Activated B cell treated with CpG ODN at 0.5 μM for 24 hours (primary cell): ENCODE measurements around the gene TRERF1. TPM values are rescaled to one million over a fixed set of nuclear protein-coding genes. Genes with fewer than 3 reads are reported as not detected.

Experiments
- ATAC-seq: fragments of 200-7000 bp; cut with Tn5 transposase; one replicate; pipeline ENCODE4 v1.10.0; 2021; ENCODE audit warnings: low read depth, mild to moderate bottlenecking, moderate library complexity
- CTCF ChIA-PET: fragments of 350-600 bp; sonication (Branson Sonifier 250); formaldehyde crosslinking; loops from one replicate; lab custom pipeline; 2021; ENCODE audit warnings: antibody characterized with exemption; lab: Charles Lee
- POLR2A ChIA-PET: fragments of 350-600 bp; sonication (Branson Sonifier 250); formaldehyde crosslinking; loops from one replicate; lab custom pipeline; 2021; ENCODE audit warnings: antibody characterized with exemption; lab: Charles Lee
- DNase-seq: peaks from one replicate; pipeline ENCODE4 v3.0.0; 2022
- H3K27ac Mint-ChIP-seq: one replicate; pipeline ENCODE4 v1.8.0; 2020; ENCODE audit warnings: mixed read lengths
- H3K27me3 Mint-ChIP-seq: one replicate; pipeline ENCODE4 v1.8.0; 2021; ENCODE audit warnings: mixed read lengths
- H3K36me3 Mint-ChIP-seq: one replicate; pipeline ENCODE4 v1.8.0; 2021; ENCODE audit warnings: low read depth, mixed read lengths
- H3K4me1 Mint-ChIP-seq: one replicate; pipeline ENCODE4 v1.8.0; 2021; ENCODE audit warnings: mixed read lengths
- H3K4me3 Mint-ChIP-seq: one replicate; pipeline ENCODE4 v1.8.0; 2020; ENCODE audit warnings: mild to moderate bottlenecking, mixed read lengths
- H3K9me3 Mint-ChIP-seq: one replicate; pipeline ENCODE4 v1.8.0; 2020; ENCODE audit warnings: mixed read lengths
- CTCF ChIP-seq: fragments of 200-600 bp; IDR thresholded peaks from one replicate; pipeline ENCODE4 v1.8.0; 2022; ENCODE audit warnings: antibody characterized with exemption, mild to moderate bottlenecking
- intact Hi-C: fragments of 100-400 bp; cut with micrococcal nuclease; formaldehyde crosslinking; loops from one replicate; pipeline ENCODE4 v1.15.1; 2024
- total RNA-seq: library from RNA; stranded (reverse); gene quantifications from 2 replicates; pipeline ENCODE4 v1.2.3, GENCODE V29; 2022

Gene TRERF1
- total RNA-seq, 1 donor from 2014 or later: 4.1 TPM

GRCh38 chr6:42224222-42225028 is 227.3 kb downstream of the TRERF1 start:
- no peaks in the 10 kb centered on the region for H3K27me3 Mint-ChIP-seq
- H3K27ac Mint-ChIP-seq: peak overlapping the region; percentile 88
- DNase-seq (no peak), ATAC-seq (peak; percentile 91)
- H3K4me3 Mint-ChIP-seq: peak overlapping the region; percentile 72
- peaks cover 13% of the 10 kb centered on the region for H3K4me1 Mint-ChIP-seq
- POLR2A ChIA-PET: interaction anchor here (0.7 to 1.4 kb wide), 5 partner anchors 12 to 829 kb away, joined by 3 to 8 read pairs (median 6); partner anchors contain the start of genes CUL7, RPL7L1 and TAF8
- intact Hi-C loops: no loop called here
- H3K36me3 Mint-ChIP-seq: no peaks in the 10 kb centered on the region
- no peaks in the 10 kb centered on the region for H3K9me3 Mint-ChIP-seq
- CTCF ChIA-PET: interaction anchor here (0.8 to 1.4 kb wide), 2 partner anchors 9 to 323 kb away, joined by 3 to 4 read pairs; no protein-coding TSS in a partner anchor
- TF ChIP-seq CTCF: no peak

DNA sequence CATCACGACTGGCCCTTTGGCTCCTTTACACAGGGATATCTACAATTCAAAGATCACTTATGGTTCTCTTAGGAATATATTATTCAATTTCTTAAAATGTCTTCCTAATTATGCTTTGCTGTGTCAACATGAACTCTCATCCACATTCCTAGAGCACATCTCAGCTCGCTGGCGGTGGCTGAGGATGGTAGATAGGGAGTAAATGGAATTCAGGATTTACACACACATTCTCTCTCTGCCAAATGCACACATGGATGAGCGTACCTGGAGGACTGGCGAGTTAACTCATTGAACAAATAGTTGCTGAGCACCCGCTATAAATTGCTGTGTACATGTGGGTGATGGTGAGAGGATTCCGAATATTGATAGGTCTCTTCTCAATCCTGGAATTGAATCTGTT is 229.3 kb downstream of the TRERF1 start:
- H3K4me1 Mint-ChIP-seq: peaks cover 19% of the 10 kb centered on the region
- peaks cover 3% of the 10 kb centered on the region for H3K36me3 Mint-ChIP-seq
- no peak for TF ChIP-seq CTCF
- intact Hi-C loops: no loop called here
- no peaks in the 10 kb centered on the region for H3K9me3 Mint-ChIP-seq
- H3K27me3 Mint-ChIP-seq: no peaks in the 10 kb centered on the region
- no peak overlapping the region for H3K27ac Mint-ChIP-seq
- ChIA-PET CTCF (no interaction called here), POLR2A (no interaction called here)
- DNase-seq (no peak), ATAC-seq (no peak)
- no peak overlapping the region for H3K4me3 Mint-ChIP-seq

DNA sequence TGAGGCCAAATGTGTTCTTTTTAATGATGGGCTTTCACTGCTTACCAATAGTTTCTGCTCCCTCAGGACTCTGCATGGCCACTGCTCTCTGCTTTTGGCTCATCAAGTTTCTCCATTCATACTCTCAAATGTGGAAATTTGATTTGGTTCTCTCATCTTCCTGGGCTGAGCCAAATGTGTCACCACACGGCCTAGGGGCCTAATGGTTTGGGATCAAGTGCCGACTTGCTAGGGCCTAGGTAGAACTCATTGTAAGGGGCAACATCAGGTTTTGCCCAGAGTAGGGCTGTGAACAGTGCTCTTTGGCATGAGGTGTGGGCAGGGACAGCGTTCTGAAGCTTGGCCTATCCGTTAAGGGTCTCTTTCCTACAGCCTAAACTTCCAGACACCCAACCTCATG is 230.2 kb downstream of the TRERF1 start:
- TF ChIP-seq CTCF: no peak
- POLR2A ChIA-PET: no interaction called here
- peaks cover 5% of the 10 kb centered on the region for H3K36me3 Mint-ChIP-seq
- no peaks in the 10 kb centered on the region for H3K27me3 Mint-ChIP-seq
- H3K4me1 Mint-ChIP-seq: peaks cover 24% of the 10 kb centered on the region
- ATAC-seq: no peak
- no peak for DNase-seq
- H3K4me3 Mint-ChIP-seq: no peak overlapping the region
- no peak overlapping the region for H3K27ac Mint-ChIP-seq
- intact Hi-C loops: no loop called here
- CTCF ChIA-PET: no interaction called here
- no peaks in the 10 kb centered on the region for H3K9me3 Mint-ChIP-seq

GRCh38 chr6:42220807-42221206 is 230.9 kb downstream of the TRERF1 start:
- ChIA-PET POLR2A (no interaction called here), CTCF (no interaction called here)

More at GRCh38 chr6:42220807-42221206, 230.9 kb downstream of the TRERF1 start:
- Mint-ChIP-seq H3K4me3 (no peak overlapping the region), H3K4me1 (peaks cover 30% of the 10 kb centered on the region), H3K27me3 (no peaks in the 10 kb centered on the region), H3K27ac (no peak overlapping the region), H3K36me3 (peaks cover 5% of the 10 kb centered on the region), H3K9me3 (no peaks in the 10 kb centered on the region)
- no peak for TF ChIP-seq CTCF
- intact Hi-C loops: no loop called here
- ATAC-seq (no peak), DNase-seq (no peak)
